Kidney (tissue), 14 donors: Measurements from ENCODE around the gene SEMA6A. TPM values are rescaled to one million over a fixed set of nuclear protein-coding genes. Genes with fewer than 3 reads are reported as not detected.

Experiments
- DNase-seq, 5 donors: peaks; one replicate each; pipeline ENCODE4 v3.0.0-alpha.2; 2013 to 2020
- FAIRE-seq: peaks from 2 replicates; lab custom pipeline; 2012; peaks lifted over from hg19 to GRCh38; lab: Jason Lieb, UNC
- H3K27ac ChIP-seq, 2 donors: one replicate each; pipeline ENCODE4 v1.7.0; 2013; ENCODE audit warnings: low read depth in 2 of 2, low read length in 2 of 2, inconsistent platforms in 1 of 2
- H3K27me3 ChIP-seq: one replicate; pipeline ENCODE4 v1.7.1; 2013; ENCODE audit warnings: low read length, inconsistent platforms; ENCODE audit not compliant: control insufficient read depth, insufficient read depth
- H3K36me3 ChIP-seq, 3 donors: one replicate each; pipeline versions ENCODE4 v1.7.0 to v1.7.1; 2013; ENCODE audit warnings: low read length in 3 of 3, control low read depth in 1 of 3, inconsistent platforms in 1 of 3; ENCODE audit not compliant: insufficient read depth in 3 of 3, control insufficient read depth in 2 of 3
- H3K4me1 ChIP-seq, 3 donors: one replicate each; pipeline versions ENCODE4 v1.7.0 to v1.7.1; 2013; ENCODE audit warnings: low read length in 3 of 3, inconsistent platforms in 1 of 3, low read depth in 1 of 3; ENCODE audit not compliant: control insufficient read depth in 2 of 3, insufficient read depth in 2 of 3
- H3K4me3 ChIP-seq, 3 donors: one replicate each; pipeline versions ENCODE4 v1.7.0 to v1.8.1; 2013; ENCODE audit warnings: low read length in 3 of 3, control low read depth in 1 of 3, inconsistent platforms in 1 of 3
- H3K9ac ChIP-seq, 3 donors: one replicate each; pipeline versions ENCODE4 v1.7.0 to v1.7.1; 2013; ENCODE audit warnings: low read length in 3 of 3, control low read depth in 1 of 3, inconsistent platforms in 1 of 3
- H3K9me3 ChIP-seq, 3 donors: one replicate each; pipeline versions ENCODE4 v1.7.0 to v1.7.1; 2013; ENCODE audit warnings: low read length in 3 of 3, control low read depth in 1 of 3, inconsistent platforms in 1 of 3; ENCODE audit not compliant: control insufficient read depth in 2 of 3, insufficient read depth in 1 of 3
- intact Hi-C: fragments of 100-400 bp; cut with DNase I; formaldehyde crosslinking; loops from one replicate; pipeline ENCODE4 v1.11.1; 2022
- polyA plus RNA-seq: library from polyadenylated mRNA; stranded (reverse); fragments of 350-450 nt; fragmentation: Illumina TruSeq; extraction: RNeasy Lipid Tissue Mini Kit (QIAGEN cat#74804); gene quantifications from one replicate; pipeline ENCODE4 v1.2.3, GENCODE V29; 2014; ENCODE audit warnings: low read depth, low replicate concordance; ENCODE audit not compliant: insufficient read depth
- total RNA-seq: library from RNA; stranded (reverse); fragmentation: NEBNext Ultra II Directional; extraction: Animal tissue kit (Norgen Biotek cat#: 25700); gene quantifications from one replicate; pipeline ENCODE4 v1.2.1, GENCODE V29; 2021
- TF ChIP-seq, protein P1 (sequence below): IDR thresholded peaks from 3 replicates; pipeline ENCODE4 v1.5.1; 2012; ENCODE audit warnings: mild to moderate bottlenecking, moderate library complexity, borderline replicate concordance; ENCODE audit not compliant: insufficient read depth; ENCODE audit errors: extremely low read depth
- donor health status: control.
- donor health status: control.
- donor health status: control.
- donor health status: control.
- donor health status: control.
- donor health status: DM: yes; HTN: yes; CAD: no.
- donor health status: Normal renal cell carcinoma (clear cell type).

The SEMA6A gene
- total and polyA plus RNA-seq, 2 donors from 2014 or later: 4.0 to 51.6 TPM

DNA sequence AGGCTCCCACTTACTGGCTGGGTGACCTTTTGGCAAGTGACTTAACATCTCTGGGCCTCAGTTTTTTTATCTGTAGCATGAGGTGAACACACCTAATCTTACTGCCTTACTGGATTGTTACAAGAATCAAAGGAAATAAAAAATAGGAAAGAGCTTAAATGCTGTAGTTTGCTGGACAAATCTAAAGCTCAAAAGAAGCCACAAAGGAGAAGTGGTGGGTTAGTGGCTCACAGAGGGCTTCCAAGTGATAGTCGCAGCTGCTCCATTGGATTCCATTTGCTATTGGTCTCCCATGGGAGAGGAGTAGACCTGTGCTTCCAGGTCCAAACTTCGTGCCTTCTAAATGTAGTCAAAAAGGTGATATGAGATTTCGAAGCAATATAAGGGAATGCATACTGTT is 123.6 kb downstream of the SEMA6A start:
- FAIRE-seq (no peak), DNase-seq (no peak)
- intact Hi-C loops: no loop called here
- Histone ChIP-seq H3K4me3 (no peak overlapping the region), H3K9me3 (no peaks in the 10 kb centered on the region), H3K9ac (no peak overlapping the region), H3K27me3 (no peaks in the 10 kb centered on the region), H3K36me3 (peaks cover 0 to 4% (median 0%) of the 10 kb centered on the region in 3 donors), H3K4me1 (peaks cover 0 to 4% (median 3%) of the 10 kb centered on the region in 3 donors), H3K27ac (no peak overlapping the region)
- TF ChIP-seq, protein P1, sequence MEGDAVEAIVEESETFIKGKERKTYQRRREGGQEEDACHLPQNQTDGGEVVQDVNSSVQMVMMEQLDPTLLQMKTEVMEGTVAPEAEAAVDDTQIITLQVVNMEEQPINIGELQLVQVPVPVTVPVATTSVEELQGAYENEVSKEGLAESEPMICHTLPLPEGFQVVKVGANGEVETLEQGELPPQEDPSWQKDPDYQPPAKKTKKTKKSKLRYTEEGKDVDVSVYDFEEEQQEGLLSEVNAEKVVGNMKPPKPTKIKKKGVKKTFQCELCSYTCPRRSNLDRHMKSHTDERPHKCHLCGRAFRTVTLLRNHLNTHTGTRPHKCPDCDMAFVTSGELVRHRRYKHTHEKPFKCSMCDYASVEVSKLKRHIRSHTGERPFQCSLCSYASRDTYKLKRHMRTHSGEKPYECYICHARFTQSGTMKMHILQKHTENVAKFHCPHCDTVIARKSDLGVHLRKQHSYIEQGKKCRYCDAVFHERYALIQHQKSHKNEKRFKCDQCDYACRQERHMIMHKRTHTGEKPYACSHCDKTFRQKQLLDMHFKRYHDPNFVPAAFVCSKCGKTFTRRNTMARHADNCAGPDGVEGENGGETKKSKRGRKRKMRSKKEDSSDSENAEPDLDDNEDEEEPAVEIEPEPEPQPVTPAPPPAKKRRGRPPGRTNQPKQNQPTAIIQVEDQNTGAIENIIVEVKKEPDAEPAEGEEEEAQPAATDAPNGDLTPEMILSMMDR: no peak

- intact Hi-C loops: no loop called here
These were observed 125.2 kb downstream of the SEMA6A start for GRCh38 chr5:116449458-116449857.

GRCh38 chr5:116448870-116449427 is 125.7 kb downstream of the SEMA6A start:
- no peak for DNase-seq
- FAIRE-seq: no peak
- Histone ChIP-seq H3K4me1 (peaks cover 0 to 2% (median 0%) of the 10 kb centered on the region in 3 donors), H3K4me3 (no peak overlapping the region), H3K36me3 (peaks cover 0 to 4% (median 0%) of the 10 kb centered on the region in 3 donors), H3K27me3 (no peaks in the 10 kb centered on the region), H3K9me3 (no peaks in the 10 kb centered on the region), H3K9ac (no peak overlapping the region), H3K27ac (no peak overlapping the region)
- TF ChIP-seq, protein P1: no peak
- intact Hi-C loops: no loop called here

More at GRCh38 chr5:116449458-116449857, 125.2 kb downstream of the SEMA6A start:
- Histone ChIP-seq H3K36me3 (peaks cover 0 to 4% (median 0%) of the 10 kb centered on the region in 3 donors), H3K9me3 (no peaks in the 10 kb centered on the region), H3K27ac (no peak overlapping the region), H3K9ac (no peak overlapping the region), H3K4me3 (no peak overlapping the region), H3K27me3 (no peaks in the 10 kb centered on the region), H3K4me1 (peaks cover 0 to 3% (median 0%) of the 10 kb centered on the region in 3 donors)
- TF ChIP-seq, protein P1: no peak
- DNase-seq (no peak), FAIRE-seq (no peak)
